IMR-90 (cell line): ENCODE results near the gene SHLD1. TPM values are rescaled to one million over a fixed set of nuclear protein-coding genes. Genes with fewer than 3 reads are reported as not detected.

Experiments used
- ATAC-seq: fragments of 200-7000 bp; cut with Tn5 transposase; 2 replicates; pipeline ENCODE4 v1.9.1; 2020; ENCODE audit warnings: low read depth, mild to moderate bottlenecking, moderate library complexity
- BruUV-seq: library from RNA; stranded (reverse); fragments of 400-500 nt; replicated peaks from 2 replicates; lab custom pipeline; 2021; lab: Mats Ljungman, UMichigan
- CTCF ChIA-PET: fragments of 300-600 bp; formaldehyde crosslinking; extraction: SDS; loops from one replicate; lab custom pipeline; 2021; ENCODE audit warnings: antibody characterized with exemption; lab: Yijun Ruan, JAX
- POLR2A ChIA-PET: fragments of 300-600 bp; sonication (Branson Sonifier 250); formaldehyde crosslinking; loops from one replicate; lab custom pipeline; 2022; ENCODE audit warnings: antibody characterized with exemption; ENCODE audit not compliant: unreplicated experiment; lab: Charles Lee
- DNase-seq: peaks from one replicate; pipeline ENCODE4 v3.0.0; 2013
- H2AFZ ChIP-seq: replicated peaks from 2 replicates; pipeline ENCODE3; 2013; ENCODE audit warnings: low read length, mild to moderate bottlenecking; ENCODE audit not compliant: poor library complexity
- H2AK5ac ChIP-seq: 2 replicates; pipeline ENCODE4 v1.6.1; 2013; ENCODE audit warnings: low read depth, low read length, inconsistent platforms
- H2AK9ac ChIP-seq: replicated peaks from 2 replicates; pipeline ENCODE3; 2013; ENCODE audit warnings: mild to moderate bottlenecking, low read depth, low read length, moderate library complexity; ENCODE audit not compliant: poor library complexity
- H2BK120ac ChIP-seq: 2 replicates; pipeline ENCODE4 v1.6.1; 2013; ENCODE audit warnings: low read depth, low read length, inconsistent platforms
- H2BK15ac ChIP-seq: 3 replicates; pipeline ENCODE4 v1.6.1; 2013; ENCODE audit warnings: low read depth, low read length, inconsistent platforms
- H2BK20ac ChIP-seq: 2 replicates; pipeline ENCODE4 v1.6.1; 2013; ENCODE audit warnings: low read depth, mild to moderate bottlenecking, inconsistent platforms, low read length, moderate library complexity
- H2BK5ac ChIP-seq: 2 replicates; pipeline ENCODE4 v1.6.1; 2013; ENCODE audit warnings: mild to moderate bottlenecking, low read depth, low read length, inconsistent platforms; ENCODE audit not compliant: poor library complexity, severe bottlenecking
- H3K14ac ChIP-seq: replicated peaks from 2 replicates; pipeline ENCODE4 v1.6.1; 2013; ENCODE audit warnings: low read depth, low read length, inconsistent platforms
- H3K18ac ChIP-seq: 2 replicates; pipeline ENCODE4 v1.6.1; 2013; ENCODE audit warnings: low read depth, low read length, control low read depth
- H3K23ac ChIP-seq: 2 replicates; pipeline ENCODE4 v1.6.1; 2013; ENCODE audit warnings: low read depth, low read length, inconsistent platforms
- H3K27ac ChIP-seq: 2 replicates; pipeline ENCODE4 v1.5.1; 2013; ENCODE audit warnings: mild to moderate bottlenecking, control low read depth, low read length; ENCODE audit not compliant: insufficient read depth
- H3K27me3 ChIP-seq: 2 replicates; pipeline ENCODE4 v1.6.1; 2013; ENCODE audit warnings: low read length; ENCODE audit not compliant: control insufficient read depth, insufficient read depth
- H3K36me3 ChIP-seq: 2 replicates; pipeline ENCODE4 v1.6.1; 2013; ENCODE audit warnings: low read length, mixed read lengths; ENCODE audit not compliant: control insufficient read depth, insufficient read depth
- H3K4ac ChIP-seq: 2 replicates; pipeline ENCODE4 v1.6.1; 2013; ENCODE audit warnings: low read depth, low read length, inconsistent platforms
- H3K4me1 ChIP-seq: 2 replicates; pipeline ENCODE4 v1.6.1; 2013; ENCODE audit warnings: low read length, mixed read lengths; ENCODE audit not compliant: control insufficient read depth, insufficient read depth
- H3K4me2 ChIP-seq: 2 replicates; pipeline ENCODE4 v1.6.1; 2013; ENCODE audit warnings: low read depth, mild to moderate bottlenecking, control low read depth, low read length, moderate library complexity
- H3K4me3 ChIP-seq: 2 replicates; pipeline ENCODE4 v1.5.1; 2013; ENCODE audit warnings: low read depth, mild to moderate bottlenecking, control low read depth, low read length, moderate library complexity; ENCODE audit not compliant: insufficient read depth
- H3K56ac ChIP-seq: 2 replicates; pipeline ENCODE4 v1.6.1; 2013; ENCODE audit warnings: low read length, inconsistent platforms; ENCODE audit not compliant: insufficient read depth; ENCODE audit errors: extremely low read depth
- H3K79me1 ChIP-seq, 2 experiments: 2 replicates each; pipeline ENCODE4 v1.6.1; 2013; ENCODE audit warnings: low read length in 2 of 2, inconsistent platforms in 1 of 2, low read depth in 1 of 2
- H3K9ac ChIP-seq: 2 replicates; pipeline ENCODE4 v1.6.1; 2013; ENCODE audit warnings: low read depth, low read length, control low read depth
- H3K9me1 ChIP-seq: 2 replicates; pipeline ENCODE4 v1.6.1; 2013; ENCODE audit warnings: low read length, inconsistent platforms; ENCODE audit not compliant: insufficient read depth
- H3K9me3 ChIP-seq: 2 replicates; pipeline ENCODE4 v1.6.1; 2013; ENCODE audit warnings: low read length; ENCODE audit not compliant: control insufficient read depth, insufficient read depth
- H4K20me1 ChIP-seq: 2 replicates; pipeline ENCODE4 v1.6.1; 2013; ENCODE audit warnings: low read length, inconsistent platforms; ENCODE audit not compliant: insufficient read depth
- H4K5ac ChIP-seq: 2 replicates; pipeline ENCODE4 v1.6.1; 2013; ENCODE audit warnings: mild to moderate bottlenecking, low read depth, low read length, control low read depth
- H4K8ac ChIP-seq, 2 experiments: 2 replicates each; pipeline ENCODE4 v1.6.1; 2013; ENCODE audit warnings: low read depth in 2 of 2, low read length in 2 of 2, control low read depth in 1 of 2, inconsistent platforms in 1 of 2
- H4K91ac ChIP-seq: 2 replicates; pipeline ENCODE4 v1.6.1; 2013; ENCODE audit warnings: low read depth, low read length, inconsistent platforms; ENCODE audit not compliant: insufficient read depth
- BHLHE40 ChIP-seq: fragments of 150-350 bp; IDR thresholded peaks from 2 replicates; pipeline ENCODE4 v1.6.1; 2016; ENCODE audit warnings: mild to moderate bottlenecking, low read depth, low read length
- CEBPB ChIP-seq: IDR thresholded peaks from 2 replicates; pipeline ENCODE4 v1.6.1; 2012; ENCODE audit warnings: low read depth, low read length, improper control_type of control experiment
- CHD1 ChIP-seq: IDR thresholded peaks from 2 replicates; pipeline ENCODE4 v1.6.1; 2012; ENCODE audit warnings: low read depth, low read length, improper control_type of control experiment
- FOS ChIP-seq: fragments of 150-350 bp; IDR thresholded peaks from 2 replicates; pipeline ENCODE4 v1.6.1; 2016; ENCODE audit warnings: low read depth, low read length
- MAFK ChIP-seq: IDR thresholded peaks from 2 replicates; pipeline ENCODE4 v1.6.1; 2012; ENCODE audit warnings: low read depth, low read length, improper control_type of control experiment
- MAZ ChIP-seq: IDR thresholded peaks from 2 replicates; pipeline ENCODE4 v1.6.1; 2012; ENCODE audit warnings: low read depth, mild to moderate bottlenecking, low read length, improper control_type of control experiment, moderate library complexity, borderline replicate concordance
- MXI1 ChIP-seq: IDR thresholded peaks from 2 replicates; pipeline ENCODE4 v1.6.1; 2012; ENCODE audit warnings: low read depth, mild to moderate bottlenecking, low read length, moderate library complexity, borderline replicate concordance
- NFE2L2 ChIP-seq: fragments of 150-350 bp; IDR thresholded peaks from 2 replicates; pipeline ENCODE4 v1.6.1; 2016; ENCODE audit warnings: low read depth, mild to moderate bottlenecking, low read length
- POLR2A ChIP-seq: IDR thresholded peaks from 2 replicates; pipeline ENCODE4 v1.6.1; 2012; ENCODE audit warnings: mild to moderate bottlenecking, low read depth, low read length
- RAD21 ChIP-seq: IDR thresholded peaks from 2 replicates; pipeline ENCODE4 v1.6.1; 2012; ENCODE audit warnings: low read length, improper control_type of control experiment
- RCOR1 ChIP-seq: IDR thresholded peaks from 2 replicates; pipeline ENCODE4 v1.6.1; 2012; ENCODE audit warnings: mild to moderate bottlenecking, low read length, improper control_type of control experiment; ENCODE audit not compliant: insufficient replicate concordance
- RFX5 ChIP-seq: IDR thresholded peaks from 2 replicates; pipeline ENCODE4 v1.8.0; 2012; ENCODE audit warnings: low read depth, mild to moderate bottlenecking, low read length, moderate library complexity
- SMC3 ChIP-seq: fragments of 150-350 bp; IDR thresholded peaks from 2 replicates; pipeline ENCODE4 v1.6.1; 2016; ENCODE audit warnings: low read depth, mild to moderate bottlenecking, antibody characterized with exemption, low read length, moderate library complexity
- WGBS, 2 experiments: methylation state at CpG; one replicate each; pipeline versions ENCODE4 v1.1.5 to v1.1.7; 2013; ENCODE audit warnings: missing lambda C conversion rate in 2 of 2; ENCODE audit not compliant: insufficient read length in 1 of 2; ENCODE audit errors: extremely low coverage in 2 of 2; 5-methylcytosine and 5-hydroxymethylcytosine counted together
- dilution Hi-C: fragments of 300-500 bp; cut with HindIII; formaldehyde crosslinking; loops from one replicate; pipeline ENCODE4 v1.14.3; 2018; ENCODE audit warnings: low sequenced_read_pairs; ENCODE audit not compliant: unreplicated experiment
- in situ Hi-C: fragments of 300-500 bp; cut with MboI; formaldehyde crosslinking; loops from 3 replicates; pipeline ENCODE4 v1.14.3; 2019; ENCODE audit warnings: low sequenced_read_pairs, inconsistent platforms, mixed read lengths
- intact Hi-C: fragments of 100-400 bp; cut with micrococcal nuclease; formaldehyde crosslinking; loops from 2 replicates; pipeline ENCODE4 v1.10.0; 2022
- polyA plus RNA-seq, 3 experiments: library from polyadenylated mRNA; depleted of rRNA; stranded (reverse); fragments of >200 nt; gene quantifications; 2 replicates each; pipeline ENCODE4 v1.2.3, GENCODE V29; 2012; ENCODE audit warnings: low replicate concordance in 1 of 3
- total RNA-seq: library from RNA; depleted of rRNA; stranded (reverse); fragments of >200 nt; gene quantifications from 2 replicates; pipeline ENCODE4 v1.2.3, GENCODE V29; 2012
- TF ChIP-seq, protein P1 (sequence below): conservative IDR thresholded peaks from 2 replicates; pipeline ENCODE4 v1.5.1; 2012; ENCODE audit warnings: mild to moderate bottlenecking, low read depth, low read length, improper control_type of control experiment
- TF ChIP-seq, protein P2 (sequence below): fragments of 150-350 bp; IDR thresholded peaks from 2 replicates; pipeline ENCODE4 v1.6.1; 2016; ENCODE audit warnings: low read depth, mild to moderate bottlenecking, low read length, moderate library complexity, borderline replicate concordance
- TF ChIP-seq, protein P3 (sequence below): fragments of 150-350 bp; IDR thresholded peaks from 2 replicates; pipeline ENCODE4 v1.6.1; 2017; ENCODE audit warnings: mild to moderate bottlenecking, antibody characterized with exemption, low read length, low read depth

SHLD1 gene
- total and polyA plus RNA-seq, 2 of the 4 experiments (the other 2 are of a cell fraction): 2.6 to 3.0 TPM

DNA sequence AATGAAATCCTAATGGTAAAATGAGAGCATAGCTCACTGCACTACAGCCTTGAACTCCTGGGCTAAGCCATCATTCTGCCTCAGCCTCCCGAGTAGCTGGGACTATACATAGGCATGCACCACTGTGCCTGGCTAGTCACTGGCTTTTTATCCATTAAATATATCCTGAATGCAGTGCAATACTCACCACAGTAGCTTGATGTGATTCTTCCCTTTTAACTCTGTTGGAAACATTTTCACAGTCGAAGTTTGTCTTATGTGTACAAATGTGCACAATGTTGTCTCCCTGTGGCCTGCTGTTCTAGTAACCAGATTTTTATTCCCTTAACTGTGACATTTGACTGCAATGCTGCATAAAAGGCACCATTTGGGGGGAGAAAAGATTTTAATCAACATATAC is 143.4 kb downstream of the SHLD1 start:
- H3K14ac ChIP-seq: no peak overlapping the region
- H3K36me3 ChIP-seq: no peaks in the 10 kb centered on the region
- H3K18ac ChIP-seq: no peak overlapping the region
- no peak overlapping the region for H4K91ac ChIP-seq
- no peak overlapping the region for H2BK5ac ChIP-seq
- H3K23ac ChIP-seq: no peak overlapping the region
- no peak overlapping the region for H4K5ac ChIP-seq
- H2BK120ac ChIP-seq: no peak overlapping the region
- H3K9ac ChIP-seq: no peak overlapping the region
- H3K4me2 ChIP-seq: no peak overlapping the region
- DNase-seq: no peak
- H3K56ac ChIP-seq: no peak overlapping the region
- WGBS, 2 experiments: no CpG with 5 or more reads among the region's 2 CpGs
- no TSS peak for BruUV-seq
- peaks cover 12% of the 10 kb centered on the region for H3K27me3 ChIP-seq
- H3K9me1 ChIP-seq: no peaks in the 10 kb centered on the region
- H2BK20ac ChIP-seq: no peak overlapping the region
- no peak overlapping the region for H3K4ac ChIP-seq
- ChIA-PET POLR2A (no interaction called here), CTCF (no interaction called here)
- no peak overlapping the region for H4K8ac ChIP-seq
- no peak overlapping the region for H2BK15ac ChIP-seq
- no peak overlapping the region for H2AK9ac ChIP-seq
- no peak for ATAC-seq
- TF ChIP-seq CEBPB (no peak), MAZ (no peak), NFE2L2 (no peak), FOS (no peak), CHD1 (no peak), RCOR1 (no peak), BHLHE40 (no peak), POLR2A (no peak), SMC3 (no peak), RFX5 (no peak), MAFK (no peak), RAD21 (no peak), MXI1 (no peak)
- TF ChIP-seq, protein P1, sequence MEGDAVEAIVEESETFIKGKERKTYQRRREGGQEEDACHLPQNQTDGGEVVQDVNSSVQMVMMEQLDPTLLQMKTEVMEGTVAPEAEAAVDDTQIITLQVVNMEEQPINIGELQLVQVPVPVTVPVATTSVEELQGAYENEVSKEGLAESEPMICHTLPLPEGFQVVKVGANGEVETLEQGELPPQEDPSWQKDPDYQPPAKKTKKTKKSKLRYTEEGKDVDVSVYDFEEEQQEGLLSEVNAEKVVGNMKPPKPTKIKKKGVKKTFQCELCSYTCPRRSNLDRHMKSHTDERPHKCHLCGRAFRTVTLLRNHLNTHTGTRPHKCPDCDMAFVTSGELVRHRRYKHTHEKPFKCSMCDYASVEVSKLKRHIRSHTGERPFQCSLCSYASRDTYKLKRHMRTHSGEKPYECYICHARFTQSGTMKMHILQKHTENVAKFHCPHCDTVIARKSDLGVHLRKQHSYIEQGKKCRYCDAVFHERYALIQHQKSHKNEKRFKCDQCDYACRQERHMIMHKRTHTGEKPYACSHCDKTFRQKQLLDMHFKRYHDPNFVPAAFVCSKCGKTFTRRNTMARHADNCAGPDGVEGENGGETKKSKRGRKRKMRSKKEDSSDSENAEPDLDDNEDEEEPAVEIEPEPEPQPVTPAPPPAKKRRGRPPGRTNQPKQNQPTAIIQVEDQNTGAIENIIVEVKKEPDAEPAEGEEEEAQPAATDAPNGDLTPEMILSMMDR: no peak
- TF ChIP-seq, protein P2, sequence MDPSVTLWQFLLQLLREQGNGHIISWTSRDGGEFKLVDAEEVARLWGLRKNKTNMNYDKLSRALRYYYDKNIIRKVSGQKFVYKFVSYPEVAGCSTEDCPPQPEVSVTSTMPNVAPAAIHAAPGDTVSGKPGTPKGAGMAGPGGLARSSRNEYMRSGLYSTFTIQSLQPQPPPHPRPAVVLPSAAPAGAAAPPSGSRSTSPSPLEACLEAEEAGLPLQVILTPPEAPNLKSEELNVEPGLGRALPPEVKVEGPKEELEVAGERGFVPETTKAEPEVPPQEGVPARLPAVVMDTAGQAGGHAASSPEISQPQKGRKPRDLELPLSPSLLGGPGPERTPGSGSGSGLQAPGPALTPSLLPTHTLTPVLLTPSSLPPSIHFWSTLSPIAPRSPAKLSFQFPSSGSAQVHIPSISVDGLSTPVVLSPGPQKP: no peak
- TF ChIP-seq, protein P3, sequence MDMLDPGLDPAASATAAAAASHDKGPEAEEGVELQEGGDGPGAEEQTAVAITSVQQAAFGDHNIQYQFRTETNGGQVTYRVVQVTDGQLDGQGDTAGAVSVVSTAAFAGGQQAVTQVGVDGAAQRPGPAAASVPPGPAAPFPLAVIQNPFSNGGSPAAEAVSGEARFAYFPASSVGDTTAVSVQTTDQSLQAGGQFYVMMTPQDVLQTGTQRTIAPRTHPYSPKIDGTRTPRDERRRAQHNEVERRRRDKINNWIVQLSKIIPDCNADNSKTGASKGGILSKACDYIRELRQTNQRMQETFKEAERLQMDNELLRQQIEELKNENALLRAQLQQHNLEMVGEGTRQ: no peak
- no peak overlapping the region for H2AK5ac ChIP-seq
- intact Hi-C loops (no loop called here), dilution Hi-C loops (no loop called here), in situ Hi-C loops (no loop called here)
- H2AFZ ChIP-seq: no peak overlapping the region
- no peak overlapping the region for H3K4me3 ChIP-seq
- H3K9me3 ChIP-seq: no peaks in the 10 kb centered on the region
- H3K79me1 ChIP-seq: no peaks in the 10 kb centered on the region
- H3K4me1 ChIP-seq: no peaks in the 10 kb centered on the region
- H3K27ac ChIP-seq: no peak overlapping the region
- H4K20me1 ChIP-seq: no peaks in the 10 kb centered on the region
